Neural crest cell (in vitro differentiated cells): ENCODE measurements around the gene THEM4. TPM values are rescaled to one million over a fixed set of nuclear protein-coding genes. Genes with fewer than 3 reads are reported as not detected.

Experiments
- DNase-seq: peaks from one replicate; pipeline ENCODE4 v3.0.0; 2021; ENCODE audit warnings: low read depth, mixed read lengths, low spot score
- H3K27ac Mint-ChIP-seq: one replicate; pipeline ENCODE4 v1.8.0; 2021; ENCODE audit warnings: mild to moderate bottlenecking, mixed read lengths; ENCODE audit not compliant: unreplicated experiment
- H3K27me3 Mint-ChIP-seq: 2 replicates; pipeline ENCODE4 v1.8.0; 2021; ENCODE audit warnings: low read depth, mild to moderate bottlenecking, mixed read lengths
- H3K36me3 Mint-ChIP-seq: 2 replicates; pipeline ENCODE4 v1.8.0; 2021; ENCODE audit warnings: low read depth, mild to moderate bottlenecking, mixed read lengths
- H3K4me1 Mint-ChIP-seq: 2 replicates; pipeline ENCODE4 v1.8.0; 2021; ENCODE audit warnings: mixed read lengths
- H3K4me3 Mint-ChIP-seq: one replicate; pipeline ENCODE4 v1.8.0; 2021; ENCODE audit warnings: mild to moderate bottlenecking, mixed read lengths
- H3K9me3 Mint-ChIP-seq: 2 replicates; pipeline ENCODE4 v1.8.0; 2021; ENCODE audit warnings: mixed read lengths
- total RNA-seq: library from RNA; stranded (reverse); gene quantifications from 2 replicates; pipeline ENCODE4 v1.2.1, GENCODE V29; 2021
- TF ChIP-seq, protein P1 (sequence below): fragments of 200-600 bp; sonication (generic); conservative IDR thresholded peaks from 2 replicates; pipeline ENCODE4 v1.5.0; 2021; ENCODE audit warnings: antibody characterized with exemption, mild to moderate bottlenecking

Gene THEM4
- total RNA-seq, 1 donor from 2014 or later, result 21.6 TPM

DNA sequence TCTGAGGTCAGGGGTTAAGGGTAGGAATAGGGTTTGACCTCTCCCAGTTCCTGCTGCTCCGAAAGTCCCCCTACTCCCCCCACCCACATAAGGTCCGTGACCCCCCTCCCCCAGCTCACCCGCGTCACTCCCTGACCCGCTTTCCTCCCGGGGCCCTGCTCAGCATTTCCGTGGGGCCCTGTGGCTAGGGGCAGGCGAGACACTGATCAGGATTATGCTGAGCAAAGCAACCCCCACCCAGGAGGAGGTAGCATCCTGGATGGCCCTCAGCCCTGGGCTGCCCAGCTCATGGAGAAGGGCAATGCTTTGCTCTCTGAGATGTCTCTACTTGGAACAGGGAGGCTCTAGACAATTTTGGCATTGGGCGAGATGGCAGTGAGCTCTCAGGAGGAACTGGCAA lies 81.5 kb downstream of the THEM4 start:
- DNase-seq, result no peak
- TF ChIP-seq, protein P1, sequence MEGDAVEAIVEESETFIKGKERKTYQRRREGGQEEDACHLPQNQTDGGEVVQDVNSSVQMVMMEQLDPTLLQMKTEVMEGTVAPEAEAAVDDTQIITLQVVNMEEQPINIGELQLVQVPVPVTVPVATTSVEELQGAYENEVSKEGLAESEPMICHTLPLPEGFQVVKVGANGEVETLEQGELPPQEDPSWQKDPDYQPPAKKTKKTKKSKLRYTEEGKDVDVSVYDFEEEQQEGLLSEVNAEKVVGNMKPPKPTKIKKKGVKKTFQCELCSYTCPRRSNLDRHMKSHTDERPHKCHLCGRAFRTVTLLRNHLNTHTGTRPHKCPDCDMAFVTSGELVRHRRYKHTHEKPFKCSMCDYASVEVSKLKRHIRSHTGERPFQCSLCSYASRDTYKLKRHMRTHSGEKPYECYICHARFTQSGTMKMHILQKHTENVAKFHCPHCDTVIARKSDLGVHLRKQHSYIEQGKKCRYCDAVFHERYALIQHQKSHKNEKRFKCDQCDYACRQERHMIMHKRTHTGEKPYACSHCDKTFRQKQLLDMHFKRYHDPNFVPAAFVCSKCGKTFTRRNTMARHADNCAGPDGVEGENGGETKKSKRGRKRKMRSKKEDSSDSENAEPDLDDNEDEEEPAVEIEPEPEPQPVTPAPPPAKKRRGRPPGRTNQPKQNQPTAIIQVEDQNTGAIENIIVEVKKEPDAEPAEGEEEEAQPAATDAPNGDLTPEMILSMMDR, result no peak

DNA sequence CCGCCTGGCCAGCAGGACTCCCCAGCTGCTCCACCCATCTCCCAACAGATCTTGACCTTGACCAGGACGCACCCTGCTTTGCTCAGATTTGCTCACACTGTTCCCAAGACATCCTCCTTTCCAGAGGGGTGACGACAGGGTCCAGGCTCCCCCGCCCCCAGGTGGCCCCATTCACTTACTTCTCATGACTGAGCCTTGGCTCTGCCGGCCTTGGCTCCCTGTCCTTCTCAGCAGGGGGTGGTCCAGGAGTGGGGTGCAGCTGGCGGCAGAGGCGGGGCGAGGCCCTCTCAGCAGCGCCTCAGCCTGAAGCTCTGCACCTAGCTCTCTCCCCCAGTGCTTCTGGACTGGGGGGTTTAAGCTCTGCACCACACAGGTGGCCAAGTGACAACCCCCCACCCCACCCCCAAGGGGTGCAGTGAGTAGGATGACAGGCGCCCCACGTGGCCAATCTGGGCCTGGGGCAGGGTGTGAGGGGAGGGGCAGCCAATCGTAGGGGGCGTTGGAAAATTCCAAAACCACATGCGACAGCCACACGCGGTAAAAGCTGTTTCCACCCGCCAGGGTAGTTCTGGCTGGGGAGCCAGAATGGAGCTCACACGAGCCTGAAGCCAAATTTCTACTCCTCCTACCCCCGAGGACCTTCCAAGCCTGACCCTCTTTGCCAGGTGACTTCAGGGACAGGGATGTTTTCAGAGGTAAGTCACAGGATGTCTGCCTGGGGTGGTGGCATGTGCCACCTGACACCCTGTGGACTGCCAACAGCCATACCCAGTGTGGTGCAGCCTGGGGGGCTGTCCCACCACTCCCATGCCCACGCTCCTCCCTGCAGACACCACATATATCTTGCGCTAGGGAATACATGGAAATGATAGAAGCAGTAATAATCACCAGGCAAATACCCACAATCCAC lies 83.3 kb downstream of the THEM4 start:
- no peaks in the 10 kb centered on the region for H3K36me3 Mint-ChIP-seq
- no peak for DNase-seq
- no peak overlapping the region for H3K4me3 Mint-ChIP-seq
- TF ChIP-seq, protein P1, result no peak
- no peaks in the 10 kb centered on the region for H3K9me3 Mint-ChIP-seq
- H3K27ac Mint-ChIP-seq, result no peak overlapping the region
- H3K4me1 Mint-ChIP-seq, result peaks cover 31% of the 10 kb centered on the region
- peaks cover 2% of the 10 kb centered on the region for H3K27me3 Mint-ChIP-seq

More for the DNA sequence above, 81.5 kb downstream of the THEM4 start:
- no peaks in the 10 kb centered on the region for H3K36me3 Mint-ChIP-seq
- H3K4me1 Mint-ChIP-seq, result peaks cover 31% of the 10 kb centered on the region
- peaks cover 4% of the 10 kb centered on the region for H3K27me3 Mint-ChIP-seq
- H3K9me3 Mint-ChIP-seq, result no peaks in the 10 kb centered on the region
- H3K4me3 Mint-ChIP-seq, result peak overlapping the region; percentile 44
- peak overlapping the region; percentile 19 for H3K27ac Mint-ChIP-seq

DNA sequence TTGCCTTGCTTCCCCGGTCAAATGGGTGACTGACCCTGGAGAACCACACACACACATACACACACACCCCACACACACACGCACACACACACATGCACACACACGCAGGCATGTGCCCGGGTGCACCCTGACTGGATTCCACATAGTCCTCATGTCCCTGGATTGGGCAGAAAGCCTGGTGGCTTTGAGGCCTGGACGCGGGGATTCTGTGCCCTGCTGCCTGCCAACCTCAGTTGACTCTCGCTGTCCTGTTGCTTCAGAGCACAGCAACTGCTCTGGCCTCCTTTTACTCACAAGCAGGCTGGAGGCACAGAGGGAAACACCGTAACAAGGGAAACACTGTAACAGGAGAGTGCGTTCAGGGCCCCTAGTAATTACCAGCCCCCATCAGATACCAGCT lies 84.1 kb downstream of the THEM4 start:
- no peak for DNase-seq
- Mint-ChIP-seq H3K9me3 (no peaks in the 10 kb centered on the region), H3K36me3 (no peaks in the 10 kb centered on the region), H3K4me1 (peaks cover 28% of the 10 kb centered on the region), H3K27ac (no peak overlapping the region), H3K27me3 (peaks cover 2% of the 10 kb centered on the region), H3K4me3 (no peak overlapping the region)
- TF ChIP-seq, protein P1, result no peak

Other genes with a start within 250 kb of the THEM4 start
- gene CELF3, start 192.7 kb downstream of the THEM4 start, total RNA-seq, result 21.7 and 22.0 TPM in 2 replicates
- 0.14 TPM in 1 of 2 replicates, not detected in the other for gene RIIAD1, start 188.0 kb downstream of the THEM4 start, total RNA-seq
- gene MRPL9, start 146.0 kb downstream of the THEM4 start, total RNA-seq, result 121 and 129 TPM in 2 replicates
- 19.9 and 21.9 TPM in 2 replicates for gene TDRKH, start 119.0 kb downstream of the THEM4 start, total RNA-seq
- gene LINGO4, start 104.1 kb downstream of the THEM4 start, total RNA-seq, result not detected in 2 replicates
- 0.12 TPM in 1 of 2 replicates, not detected in the other for gene RORC, start 77.7 kb downstream of the THEM4 start, total RNA-seq
- 0.39 and 0.40 TPM in 2 replicates for gene C2CD4D, start 69.7 kb downstream of the THEM4 start, total RNA-seq
- not detected in 2 replicates for gene THEM5, start 55.8 kb downstream of the THEM4 start, total RNA-seq
- gene S100A10, start 84.3 kb upstream of the THEM4 start, total RNA-seq, result 44.8 and 65.6 TPM in 2 replicates
- gene S100A11, start 127.5 kb upstream of the THEM4 start, total RNA-seq, result 41.6 and 44.7 TPM in 2 replicates
- not detected in 2 replicates for gene TCHHL1, start 179.6 kb upstream of the THEM4 start, total RNA-seq
- gene TCHH, start 205.9 kb upstream of the THEM4 start, total RNA-seq, result not detected in 2 replicates
- gene RPTN, start 249.7 kb upstream of the THEM4 start, total RNA-seq, result not detected in 2 replicates